NT2/D1 (cell line): ENCODE results near the gene RTEL1.

ENCODE experiments used
- SUZ12 ChIP-seq: IDR thresholded peaks from 2 replicates; pipeline ENCODE4 v1.6.1; 2011; ENCODE audit not compliant: insufficient read length, insufficient read depth; ENCODE audit errors: extremely low read depth
- ZNF274 ChIP-seq: IDR thresholded peaks from 2 replicates; pipeline ENCODE4 v1.6.1; 2011; ENCODE audit warnings: mild to moderate bottlenecking, low read depth, low read length

- TF ChIP-seq ZNF274, result no peak
- TF ChIP-seq SUZ12, result no peak
Observed at GRCh38 chr20:63744574-63745423, 86.7 kb downstream of the RTEL1 start.
